ENCODE data around the gene ZNF532.

ZNF532 gene

DNA sequence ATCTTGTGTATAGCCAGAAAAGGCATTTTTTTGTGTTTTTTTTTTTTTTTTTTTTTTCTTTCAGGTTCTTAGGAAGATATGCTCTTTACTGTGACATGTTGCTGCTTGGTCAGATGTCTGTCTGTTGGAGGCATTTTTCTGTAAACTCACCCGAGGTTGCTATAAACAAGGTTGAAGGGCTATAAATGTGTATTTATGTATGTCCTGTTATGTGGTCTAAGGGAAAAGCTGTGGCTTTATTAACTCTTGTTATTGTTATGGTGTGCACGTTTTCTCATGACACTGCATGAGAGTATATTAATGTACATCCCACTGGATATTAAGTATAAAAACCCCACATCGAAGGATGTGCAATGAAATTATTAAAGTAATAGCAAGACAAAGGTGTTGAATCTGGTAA, 102.0 kb downstream of the ZNF532 start:
- no peak for TF ChIP-seq ZFX (IDR thresholded peaks at IDR 0.05; ENCODE audit: borderline replicate concordance)
- TF ChIP-seq, protein P1, sequence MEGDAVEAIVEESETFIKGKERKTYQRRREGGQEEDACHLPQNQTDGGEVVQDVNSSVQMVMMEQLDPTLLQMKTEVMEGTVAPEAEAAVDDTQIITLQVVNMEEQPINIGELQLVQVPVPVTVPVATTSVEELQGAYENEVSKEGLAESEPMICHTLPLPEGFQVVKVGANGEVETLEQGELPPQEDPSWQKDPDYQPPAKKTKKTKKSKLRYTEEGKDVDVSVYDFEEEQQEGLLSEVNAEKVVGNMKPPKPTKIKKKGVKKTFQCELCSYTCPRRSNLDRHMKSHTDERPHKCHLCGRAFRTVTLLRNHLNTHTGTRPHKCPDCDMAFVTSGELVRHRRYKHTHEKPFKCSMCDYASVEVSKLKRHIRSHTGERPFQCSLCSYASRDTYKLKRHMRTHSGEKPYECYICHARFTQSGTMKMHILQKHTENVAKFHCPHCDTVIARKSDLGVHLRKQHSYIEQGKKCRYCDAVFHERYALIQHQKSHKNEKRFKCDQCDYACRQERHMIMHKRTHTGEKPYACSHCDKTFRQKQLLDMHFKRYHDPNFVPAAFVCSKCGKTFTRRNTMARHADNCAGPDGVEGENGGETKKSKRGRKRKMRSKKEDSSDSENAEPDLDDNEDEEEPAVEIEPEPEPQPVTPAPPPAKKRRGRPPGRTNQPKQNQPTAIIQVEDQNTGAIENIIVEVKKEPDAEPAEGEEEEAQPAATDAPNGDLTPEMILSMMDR (IDR thresholded peaks at IDR 0.05): no peak
- H3K27ac ChIP-seq: no peak overlapping the region

DNA sequence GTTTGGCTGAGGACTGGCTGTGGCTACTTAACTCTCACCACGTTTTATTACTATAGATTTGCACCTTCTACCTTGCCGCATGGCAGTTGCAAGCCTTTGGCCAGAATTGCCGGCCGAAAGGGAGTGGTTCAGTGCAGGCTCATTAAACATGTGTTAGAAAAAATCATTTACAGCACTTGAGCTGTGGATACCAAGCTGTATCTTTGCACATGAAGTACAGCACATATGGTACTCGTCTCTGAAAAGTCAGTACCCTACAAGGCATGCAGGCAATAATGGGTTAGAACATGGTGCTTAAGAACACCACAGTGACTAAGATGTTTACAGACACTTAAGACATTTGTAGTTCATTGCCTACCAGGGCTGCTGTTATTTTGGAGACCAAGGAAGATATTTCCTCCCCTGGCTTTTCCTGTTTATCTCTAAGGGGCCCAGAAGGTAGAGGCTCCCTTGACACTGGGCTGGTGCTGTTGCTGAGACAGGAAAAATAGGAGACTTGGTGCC, 103.1 kb downstream of the ZNF532 start:
- TF ChIP-seq ZFX (IDR thresholded peaks at IDR 0.05; ENCODE audit: borderline replicate concordance): no peak
- TF ChIP-seq, protein P1 (IDR thresholded peaks at IDR 0.05): no peak
- no peak overlapping the region for H3K27ac ChIP-seq

GRCh38 chr18:58970943-58971790, 106.5 kb downstream of the ZNF532 start:
- TF ChIP-seq, protein P1 (IDR thresholded peaks at IDR 0.05): no peak
- TF ChIP-seq ZFX (IDR thresholded peaks at IDR 0.05; ENCODE audit: borderline replicate concordance): no peak
- no peak overlapping the region for H3K27ac ChIP-seq

DNA sequence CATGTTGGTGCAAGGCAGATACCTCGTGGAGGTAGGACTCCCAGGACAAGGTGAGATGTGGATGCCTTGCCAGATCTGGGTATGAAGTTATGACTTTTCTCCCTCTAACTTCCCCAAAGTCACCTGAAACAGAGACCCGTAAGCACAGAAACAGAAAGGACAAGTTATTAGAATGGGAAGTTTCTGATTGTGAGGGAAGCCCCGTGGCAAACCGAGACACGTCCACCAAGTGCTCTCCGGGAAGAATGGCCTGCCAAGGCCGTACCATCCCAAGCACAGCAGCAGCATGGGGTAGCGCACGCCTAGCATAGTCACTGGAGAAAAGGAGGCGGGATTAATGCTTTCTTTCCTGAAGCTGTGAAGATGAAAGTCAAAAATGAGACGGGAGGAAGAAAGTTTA, 110.6 kb downstream of the ZNF532 start:
- no peak overlapping the region for H3K27ac ChIP-seq
- TF ChIP-seq, protein P1 (IDR thresholded peaks at IDR 0.05): no peak
- no peak for TF ChIP-seq ZFX (IDR thresholded peaks at IDR 0.05; ENCODE audit: borderline replicate concordance)

DNA sequence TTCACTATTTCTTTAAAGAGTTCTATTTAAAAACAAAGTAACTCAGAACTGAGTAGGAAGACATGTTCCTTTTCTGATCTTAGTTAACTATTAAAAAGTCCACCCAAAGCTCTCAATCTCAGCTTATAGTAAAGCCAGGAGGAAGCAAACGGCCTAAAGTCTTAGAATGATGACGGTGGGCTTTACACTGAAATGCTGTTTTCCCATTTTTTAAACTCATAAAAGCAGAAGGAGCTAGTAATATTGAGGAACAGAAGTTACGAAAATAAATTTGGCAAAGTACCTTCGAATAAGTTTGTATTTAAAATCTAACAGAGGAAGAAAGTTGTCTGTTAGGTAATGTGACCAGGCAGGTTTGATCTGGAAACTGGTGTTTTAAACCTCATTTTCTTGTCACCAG, 111.1 kb downstream of the ZNF532 start:
- no peak overlapping the region for H3K27ac ChIP-seq
- no peak for TF ChIP-seq ZFX (IDR thresholded peaks at IDR 0.05; ENCODE audit: borderline replicate concordance)
- TF ChIP-seq, protein P1 (IDR thresholded peaks at IDR 0.05): no peak

DNA sequence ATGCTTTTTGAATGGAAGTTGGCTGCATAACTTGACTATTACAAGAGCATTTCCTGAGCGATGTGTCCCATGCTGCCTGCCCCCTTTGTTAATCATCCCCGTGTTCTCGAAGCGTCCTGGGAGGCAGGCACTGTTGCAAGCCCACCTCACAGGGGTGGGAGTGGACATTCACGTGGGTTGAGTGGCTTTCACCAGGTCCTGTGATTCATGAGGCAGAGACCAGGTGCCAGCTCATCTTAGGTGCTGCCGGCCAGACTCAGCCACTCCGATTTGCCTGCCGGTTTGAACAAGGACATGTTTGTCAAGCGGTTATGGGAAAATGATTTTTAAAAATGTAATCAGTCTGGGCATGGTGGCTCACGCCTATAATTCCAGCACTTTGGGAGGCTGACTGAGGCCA, 112.5 kb downstream of the ZNF532 start:
- no peak overlapping the region for H3K27ac ChIP-seq

More for the DNA sequence above, 112.5 kb downstream of the ZNF532 start:
- TF ChIP-seq, protein P1 (IDR thresholded peaks at IDR 0.05): no peak
- no peak for TF ChIP-seq ZFX (IDR thresholded peaks at IDR 0.05; ENCODE audit: borderline replicate concordance)
